Stimulated activated CD8-positive, alpha-beta memory T cell treated with anti-CD3 and anti-CD28 coated beads, Interleukin-4, amount 100 ng/mL, for 48 hours (primary cell): ENCODE results near the gene RABGAP1L.
A peak's percentile ranks its signal among the peaks of the same experiment; 100 is the strongest.
"Not testable (repeated sequence)": the region's sequence is repeated elsewhere in the genome, so short reads cannot be mapped to it uniquely, and the experiment has no call there.

Source experiments
- DNase-seq: peaks from one replicate; pipeline ENCODE4 v3.0.0-alpha.2; 2020

The RABGAP1L gene

DNA sequence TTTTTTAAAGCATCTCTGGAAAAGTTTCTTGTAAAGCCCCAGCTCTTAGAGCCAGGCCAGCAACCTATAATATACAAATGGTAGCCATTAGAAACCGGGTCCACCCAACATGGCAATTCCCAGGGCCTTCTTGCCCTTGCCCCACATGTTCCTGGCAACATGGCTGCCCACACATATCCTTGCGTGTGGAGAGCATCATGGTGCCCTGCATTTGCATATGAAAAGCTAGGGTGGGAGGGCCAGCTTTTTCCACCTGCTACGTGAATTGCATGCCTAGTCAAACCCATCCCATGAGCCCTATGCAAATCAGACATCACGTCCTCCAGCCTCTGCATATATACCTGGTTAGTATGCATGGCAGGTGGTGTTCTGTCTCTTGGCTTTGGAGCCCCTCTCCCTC is 88.2 kb downstream of the RABGAP1L start:
- DNase-seq, result no peak

DNA sequence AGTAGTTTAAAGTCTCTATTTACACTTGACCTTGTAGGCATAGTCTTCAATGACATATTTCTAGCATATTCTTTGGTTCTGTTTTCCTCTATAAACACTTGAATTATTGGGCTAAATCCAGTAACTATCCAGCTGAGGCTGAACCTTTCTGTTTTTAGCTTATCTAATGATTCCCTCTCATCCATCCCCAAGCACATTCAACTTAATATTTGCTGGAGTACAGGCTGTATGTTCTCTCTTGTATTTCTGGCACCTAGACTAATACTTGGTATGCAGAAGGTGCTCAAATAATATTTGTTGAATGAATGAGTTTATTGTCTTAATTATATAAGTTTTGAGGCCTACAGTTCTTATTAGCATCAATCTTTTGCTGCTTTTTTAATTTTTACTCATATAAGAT is 88.7 kb downstream of the RABGAP1L start:
- no peak for DNase-seq

DNA sequence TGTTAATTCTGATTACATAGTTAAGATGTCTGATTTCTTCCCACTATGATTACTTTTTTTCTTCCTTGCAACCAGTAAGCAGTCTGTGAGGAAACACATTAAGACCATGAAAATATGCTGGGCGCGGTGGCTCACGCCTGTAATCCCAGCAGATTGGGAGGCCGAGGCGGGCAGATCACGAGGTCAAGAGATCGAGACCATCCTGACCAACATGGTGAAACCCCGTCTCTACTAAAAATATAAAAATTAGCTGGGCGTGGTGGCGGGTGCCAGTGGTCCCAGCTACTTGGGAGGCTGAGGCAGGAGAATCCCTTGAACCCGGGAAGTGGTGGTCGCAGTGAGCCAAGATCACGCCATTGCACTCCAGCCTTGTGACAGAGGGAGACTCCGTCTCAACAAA is 97.1 kb downstream of the RABGAP1L start:
- not testable (repeated sequence) for DNase-seq

DNA sequence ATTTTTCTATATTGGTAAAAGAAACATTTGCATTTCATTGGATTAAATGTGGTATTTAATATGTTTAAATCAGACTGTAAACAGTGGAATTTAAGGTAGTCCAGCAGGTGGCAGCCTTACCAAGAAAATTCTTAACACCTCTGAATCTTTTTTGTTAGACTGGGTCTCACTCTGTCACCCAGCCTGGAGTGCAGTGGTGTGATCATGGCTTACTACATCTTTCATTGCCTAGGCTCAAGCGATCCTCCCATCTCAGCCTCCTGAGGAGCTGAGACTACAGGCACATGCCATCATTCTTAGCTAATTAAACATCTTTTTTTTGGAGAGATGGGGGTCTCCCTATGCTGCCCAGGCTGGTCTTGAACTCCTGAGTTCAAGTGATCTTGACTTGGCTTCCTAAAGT is 98.8 kb downstream of the RABGAP1L start:
- DNase-seq, result peak; percentile 61

DNA sequence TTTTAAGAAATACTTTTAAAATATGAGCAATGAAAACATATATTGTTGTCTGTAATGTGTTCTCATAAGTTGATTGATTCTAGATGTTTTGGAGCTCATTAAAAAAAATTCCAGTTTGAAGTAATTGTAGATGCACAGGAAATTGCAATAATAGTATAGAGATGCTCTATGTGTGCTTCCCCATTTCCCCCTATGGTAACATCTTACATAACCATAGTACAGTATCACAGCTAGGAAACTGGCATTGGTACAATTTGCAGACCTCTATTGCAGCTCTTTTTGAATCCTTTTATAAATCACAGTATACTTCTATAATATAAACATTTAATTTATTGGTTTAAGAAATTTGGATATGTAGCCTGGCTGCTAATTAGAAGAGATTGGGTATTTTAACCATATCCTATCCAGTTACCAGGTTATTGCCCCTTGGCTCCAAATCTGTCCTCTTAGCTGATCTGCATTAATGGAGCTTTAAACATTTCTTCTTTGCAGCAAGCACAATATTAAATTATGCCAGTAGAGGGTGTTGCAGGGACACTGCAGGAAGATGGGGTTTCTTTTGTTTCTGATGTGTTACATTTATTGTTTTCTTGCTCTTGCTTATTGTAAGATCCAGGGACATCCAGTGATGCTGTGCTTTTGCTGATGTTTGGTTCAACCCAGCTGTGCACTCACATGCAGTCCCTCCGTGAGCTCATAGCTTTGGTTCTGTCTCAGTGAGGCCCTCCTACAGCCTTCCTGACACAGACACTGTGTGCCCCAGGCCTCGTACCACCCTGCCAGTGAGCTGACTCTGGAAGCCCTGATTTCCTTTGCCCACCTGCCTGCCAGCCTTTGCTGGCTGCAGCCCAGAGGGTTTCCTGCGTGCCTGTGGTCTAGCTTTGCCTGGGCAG is 103.3 kb downstream of the RABGAP1L start:
- DNase-seq, result no peak

GRCh38 chr1:174265282-174265681 is 106.0 kb downstream of the RABGAP1L start:
- DNase-seq, result no peak

GRCh38 chr1:174266476-174266875 is 107.2 kb downstream of the RABGAP1L start:
- DNase-seq, result no peak

DNA sequence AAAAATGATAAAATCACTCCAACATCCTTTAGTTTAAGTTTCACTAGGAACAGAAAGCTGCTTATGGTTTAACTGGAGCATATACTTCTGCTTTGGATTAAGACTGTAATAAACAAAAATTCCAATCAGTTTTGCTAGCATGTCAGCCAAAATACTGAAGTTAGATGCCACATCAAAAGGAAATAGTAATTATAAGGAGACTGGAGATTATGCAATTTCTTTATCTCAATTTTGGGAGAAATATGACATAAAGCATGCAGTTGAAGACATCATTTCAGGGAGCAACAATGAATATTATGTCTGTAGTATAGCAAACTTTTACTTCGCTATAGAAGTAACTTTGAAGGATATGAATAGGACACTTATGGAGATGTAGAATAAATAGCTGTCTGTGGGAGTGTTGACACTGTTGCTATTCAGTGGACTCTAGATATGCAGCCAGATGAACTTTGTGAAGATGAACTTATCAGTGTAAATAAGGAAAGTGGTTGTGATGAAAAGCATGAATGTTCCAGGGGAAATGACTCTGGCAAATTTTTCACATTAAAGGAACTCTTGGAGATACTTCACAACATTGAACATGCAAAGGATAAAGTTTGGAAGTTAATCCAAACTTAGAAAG is 107.8 kb downstream of the RABGAP1L start:
- no peak for DNase-seq

DNA sequence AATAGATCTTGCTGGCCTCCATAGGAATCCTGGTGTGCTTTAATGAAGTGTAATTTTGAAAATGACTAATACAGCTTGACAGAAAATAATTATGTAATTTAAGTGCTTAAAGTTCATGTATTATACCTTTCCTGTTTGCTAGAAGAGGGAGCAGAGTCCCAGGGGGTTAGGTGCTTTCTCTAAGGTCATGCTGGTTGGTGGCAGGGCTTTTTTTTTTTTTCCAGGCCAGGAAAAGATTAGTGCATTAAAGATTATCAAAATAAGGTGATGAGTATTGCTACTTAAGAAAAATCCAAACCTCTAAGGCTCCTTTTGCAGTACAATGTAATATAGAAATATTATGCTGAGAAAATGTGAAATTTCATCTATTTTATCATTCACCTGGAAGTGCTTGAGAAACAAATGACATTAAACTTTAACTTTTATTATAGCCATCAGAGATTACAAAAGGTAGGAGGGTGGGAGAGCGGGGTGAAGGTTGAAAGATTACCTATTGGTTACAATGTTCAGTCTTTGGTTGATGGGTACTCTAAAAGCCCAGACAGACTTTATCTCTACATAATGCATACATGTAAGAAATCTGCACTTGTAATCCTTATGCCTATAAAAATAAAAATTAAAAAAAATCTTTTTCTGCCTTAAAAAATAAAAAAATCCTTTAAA is 110.8 kb downstream of the RABGAP1L start:
- no peak for DNase-seq

DNA sequence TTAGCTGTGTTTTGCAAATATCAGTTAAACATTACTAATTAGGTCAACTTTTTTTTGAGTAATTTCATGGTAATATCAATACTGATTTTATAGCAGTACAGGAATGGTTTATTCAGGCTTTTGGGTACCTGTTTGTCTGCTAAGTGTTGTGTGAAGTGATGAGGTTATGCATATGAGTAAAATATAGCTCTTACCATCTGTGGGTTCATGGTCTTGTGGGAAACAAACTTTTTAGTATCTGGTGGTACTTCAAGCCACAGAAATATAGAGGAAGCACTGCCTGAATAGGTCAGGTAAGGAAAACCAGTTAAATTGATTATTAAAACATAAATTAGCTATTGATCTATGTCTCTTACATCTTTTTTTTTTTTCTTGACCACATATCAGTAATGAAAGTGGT is 113.9 kb downstream of the RABGAP1L start:
- DNase-seq, result no peak

GRCh38 chr1:174273776-174274175 is 114.5 kb downstream of the RABGAP1L start:
- DNase-seq, result no peak

GRCh38 chr1:174274452-174274851 is 115.1 kb downstream of the RABGAP1L start:
- DNase-seq, result no peak

GRCh38 chr1:174274884-174275283 is 115.6 kb downstream of the RABGAP1L start:
- DNase-seq, result no peak

DNA sequence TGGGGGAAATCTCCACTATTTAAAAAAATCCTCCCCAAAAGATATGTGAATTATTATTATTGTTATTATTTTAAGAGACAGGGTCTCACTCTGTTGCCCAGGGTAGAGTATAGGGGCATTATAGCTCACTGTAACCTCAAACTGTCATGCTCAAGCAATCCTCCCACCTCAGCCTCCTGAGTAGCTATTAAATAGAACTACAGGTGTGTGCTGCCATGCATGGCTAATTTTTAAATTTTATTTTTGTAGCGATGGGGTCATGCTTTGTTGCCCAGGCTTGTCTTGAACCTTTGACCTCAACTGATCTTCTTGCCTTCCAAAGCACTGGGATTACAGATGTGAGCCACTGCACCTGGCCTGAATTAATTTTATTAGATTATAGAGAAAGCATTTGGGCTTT is 116.8 kb downstream of the RABGAP1L start:
- DNase-seq, result no peak

DNA sequence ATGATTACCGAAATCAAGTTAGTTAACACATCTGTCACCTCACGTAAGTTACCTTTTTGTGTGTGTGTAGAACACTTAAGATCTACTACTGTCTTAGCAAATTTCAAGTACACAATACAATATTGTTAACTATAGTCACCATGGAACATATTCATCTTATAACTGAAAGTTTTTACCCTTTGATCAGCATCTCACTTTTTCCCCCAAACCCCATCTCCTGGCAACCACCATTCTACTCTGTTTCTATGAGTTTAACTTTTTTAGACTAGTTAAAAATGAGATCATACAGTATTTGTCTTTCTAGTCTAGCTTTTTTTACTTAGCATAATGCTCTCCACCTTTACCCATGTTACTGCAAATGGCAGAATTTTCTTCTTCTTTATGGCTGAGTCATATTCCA is 124.7 kb downstream of the RABGAP1L start:
- no peak for DNase-seq

GRCh38 chr1:174286042-174286441 is 126.7 kb downstream of the RABGAP1L start:
- no peak for DNase-seq

DNA sequence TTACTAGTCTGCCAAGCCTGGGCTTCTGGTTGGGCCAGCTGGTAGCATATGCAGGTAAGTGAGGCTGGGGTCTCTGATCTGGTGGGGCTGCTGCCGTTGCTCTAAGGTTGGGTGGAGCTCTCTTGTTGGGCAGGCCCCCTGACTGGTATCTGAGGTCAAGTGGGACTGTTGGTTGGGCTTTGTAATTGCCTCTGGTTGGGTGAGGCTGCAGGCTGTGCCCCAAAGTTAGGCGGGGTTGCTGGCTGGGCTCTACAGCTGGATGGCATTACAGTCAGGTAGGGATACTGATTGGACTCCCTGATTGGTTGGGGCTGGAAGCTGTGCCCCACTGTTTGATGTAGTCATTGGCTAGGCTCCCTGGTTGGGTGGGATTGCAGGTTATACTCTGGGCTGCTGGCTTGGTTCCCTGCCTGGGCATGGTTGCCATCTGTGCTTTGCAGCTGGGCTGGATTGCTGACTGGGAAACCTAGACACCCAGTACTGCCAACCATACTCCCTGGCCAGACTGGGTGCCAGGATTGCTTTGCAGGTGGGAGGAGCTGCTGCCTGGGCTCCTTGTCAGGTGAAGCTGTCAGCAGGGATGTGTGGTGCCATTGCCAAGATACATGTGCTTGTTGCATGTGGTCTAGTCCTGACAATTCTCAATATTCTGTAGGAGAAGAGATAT is 130.5 kb downstream of the RABGAP1L start:
- DNase-seq, result no peak

- no peak for DNase-seq
Observed at GRCh38 chr1:174291059-174291458, 131.7 kb downstream of the RABGAP1L start.

DNA sequence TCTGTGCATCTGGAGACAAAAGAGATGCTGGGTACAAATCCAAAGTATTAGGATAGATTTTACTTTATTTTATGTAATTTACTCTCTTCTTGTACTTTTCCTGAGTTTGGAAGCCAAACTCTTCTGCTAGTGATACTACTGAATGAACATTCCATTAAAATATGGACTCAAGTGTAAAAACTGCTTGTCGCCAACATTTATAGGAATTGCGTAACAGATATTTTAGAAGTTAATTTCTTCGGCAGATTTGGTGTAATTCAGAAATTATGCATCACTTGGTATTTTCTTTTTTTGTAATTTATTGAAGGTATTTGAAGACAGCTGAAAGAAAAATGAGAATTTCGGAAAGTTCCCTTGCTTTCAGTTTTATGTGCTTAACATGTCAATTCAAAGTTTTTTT is 137.0 kb downstream of the RABGAP1L start:
- no peak for DNase-seq

DNA sequence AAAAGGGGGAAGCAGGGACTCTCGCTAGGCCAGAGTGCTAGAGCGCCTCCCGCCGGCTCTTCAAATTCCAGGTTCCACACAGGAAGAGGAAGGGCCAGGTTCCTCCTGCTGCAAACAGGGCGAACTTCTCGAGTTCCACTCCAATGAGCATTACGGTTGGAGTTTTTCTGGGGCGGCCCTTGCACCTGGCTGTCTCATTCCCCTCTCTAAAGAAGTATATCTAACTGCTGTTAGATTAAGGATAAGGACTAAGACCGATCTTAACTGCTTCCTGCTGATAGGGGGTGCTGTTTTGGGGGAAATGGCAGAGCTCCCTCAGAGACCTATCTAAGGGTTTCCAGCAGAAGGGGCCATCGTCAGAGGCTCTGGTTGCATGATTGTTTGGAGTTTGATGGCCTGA is 138.0 kb downstream of the RABGAP1L start:
- DNase-seq, result no peak

- DNase-seq, result no peak
Observed at GRCh38 chr1:174301295-174302077, 142.2 kb downstream of the RABGAP1L start.

- DNase-seq, result no peak
Observed at GRCh38 chr1:174308604-174309003, 149.3 kb downstream of the RABGAP1L start.

GRCh38 chr1:174309490-174309889 is 150.2 kb downstream of the RABGAP1L start:
- DNase-seq, result no peak
